Right atrium auricular region (tissue), 2 donors: ENCODE data around the gene GCAT. TPM values are rescaled to one million over a fixed set of nuclear protein-coding genes. Genes with fewer than 3 reads are reported as not detected.
"Not testable (repeated sequence)": the region's sequence is repeated elsewhere in the genome, so short reads cannot be mapped to it uniquely, and the experiment has no call there.

ENCODE experiments used
- DNase-seq: peaks from one replicate; pipeline ENCODE4 v3.0.0-alpha.2; 2019; ENCODE audit warnings: low spot score
- H3K27ac ChIP-seq, 2 donors: fragments of 200-600 bp; sonication (generic); 1 replicate in 1 of 2; 2 replicates in 1 of 2; pipeline ENCODE4 v1.5.1; 2016 to 2019
- H3K27me3 ChIP-seq, 2 donors: fragments of 200-600 bp; sonication (generic); one replicate each; pipeline versions ENCODE4 v1.5.1 to v1.6.0; 2017 to 2019
- H3K36me3 ChIP-seq: fragments of 200-600 bp; sonication (generic); one replicate; pipeline ENCODE4 v1.5.1; 2016
- H3K4me1 ChIP-seq, 2 donors: fragments of 200-600 bp; sonication (generic); one replicate each; pipeline versions ENCODE4 v1.5.1 to v1.6.0; 2017 to 2019
- H3K4me3 ChIP-seq, 2 donors: fragments of 200-600 bp; sonication (generic); 1 replicate in 1 of 2; 2 replicates in 1 of 2; pipeline ENCODE4 v1.5.1; 2017 to 2019; ENCODE audit warnings: mild to moderate bottlenecking in 1 of 2, moderate library complexity in 1 of 2
- H3K9me3 ChIP-seq, 2 donors: fragments of 200-600 bp; sonication (generic); one replicate each; pipeline ENCODE4 v1.5.1; 2019
- CTCF ChIP-seq, 2 donors: fragments of 200-600 bp; sonication (generic); IDR thresholded peaks; one replicate each; pipeline ENCODE4 v1.5.1; 2019; ENCODE audit warnings: antibody characterized with exemption in 2 of 2
- total RNA-seq, 2 donors: library from RNA; depleted of rRNA; stranded (reverse); fragments of >200 nt; gene quantifications; one replicate each; pipeline ENCODE4 v1.1.0, GENCODE V29; 2016

GCAT gene
- total RNA-seq, 2 donors from 2014 or later: 15.7 to 34.2 TPM

DNA sequence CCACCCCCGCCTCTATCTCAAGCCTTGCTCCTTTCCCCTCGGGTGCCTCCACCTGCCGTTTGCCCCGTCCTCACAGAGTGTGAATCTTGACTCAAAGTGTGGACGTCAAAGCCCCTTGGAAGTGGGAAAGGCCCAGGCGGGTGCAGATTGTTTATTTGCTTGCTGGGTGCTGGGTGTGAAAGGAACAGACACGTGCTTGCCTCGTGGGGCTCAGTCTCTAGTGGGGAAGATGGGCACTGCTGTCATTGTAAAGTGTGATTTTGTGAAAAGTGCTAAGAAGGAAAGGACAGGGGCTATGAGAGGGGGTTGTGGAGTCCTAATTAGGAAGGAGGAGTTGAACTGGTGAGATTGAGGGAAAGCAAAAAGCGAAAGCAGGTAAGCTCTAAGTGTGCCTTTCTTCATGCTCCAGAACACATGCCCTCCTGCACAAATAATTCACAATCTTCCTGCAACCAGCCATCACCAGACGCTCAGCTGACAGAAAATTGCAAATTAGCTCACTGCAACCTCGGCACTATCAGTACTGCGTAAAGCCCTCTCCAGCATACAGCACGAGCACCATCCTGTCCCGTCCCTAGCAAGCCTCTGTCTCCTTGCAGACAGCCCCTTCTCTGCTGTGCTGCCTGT, 9.7 kb upstream of the GCAT start:
- Histone ChIP-seq H3K27me3 (no peaks in the 10 kb centered on the region), H3K36me3 (no peaks in the 10 kb centered on the region), H3K4me3 (no peak overlapping the region), H3K9me3 (no peaks in the 10 kb centered on the region), H3K27ac (no peak overlapping the region), H3K4me1 (peaks cover 0 to 12% of the 10 kb centered on the region in 2 donors)
- no peak for TF ChIP-seq CTCF (IDR thresholded peaks at IDR 0.05)
- no peak for DNase-seq

DNA sequence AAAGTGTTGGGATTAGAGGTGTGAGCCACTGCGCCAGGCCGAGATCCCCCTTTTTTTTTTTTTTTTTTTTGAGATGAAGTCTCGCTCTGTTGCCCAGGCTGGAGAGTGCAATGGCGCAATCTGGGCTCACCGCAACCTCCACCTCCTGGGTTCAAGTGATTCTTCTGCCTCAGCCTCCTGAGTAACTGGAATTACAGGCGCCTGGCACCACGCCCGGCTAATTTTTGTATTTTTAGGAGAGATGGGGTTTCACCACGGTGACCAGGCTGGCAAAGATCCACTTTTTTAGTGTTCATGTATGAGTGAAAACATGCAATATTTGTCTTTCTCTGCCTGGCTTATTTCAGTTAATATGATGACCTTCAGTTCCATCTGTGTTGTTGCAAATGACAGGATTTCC, 7.8 kb upstream of the GCAT start:
- H3K4me3 ChIP-seq, H3K27ac ChIP-seq, H3K9me3 ChIP-seq, DNase-seq, H3K27me3 ChIP-seq, H3K36me3 ChIP-seq: not testable (repeated sequence)
- peaks cover 0 to 26% of the 10 kb centered on the region in 2 donors for H3K4me1 ChIP-seq

DNA sequence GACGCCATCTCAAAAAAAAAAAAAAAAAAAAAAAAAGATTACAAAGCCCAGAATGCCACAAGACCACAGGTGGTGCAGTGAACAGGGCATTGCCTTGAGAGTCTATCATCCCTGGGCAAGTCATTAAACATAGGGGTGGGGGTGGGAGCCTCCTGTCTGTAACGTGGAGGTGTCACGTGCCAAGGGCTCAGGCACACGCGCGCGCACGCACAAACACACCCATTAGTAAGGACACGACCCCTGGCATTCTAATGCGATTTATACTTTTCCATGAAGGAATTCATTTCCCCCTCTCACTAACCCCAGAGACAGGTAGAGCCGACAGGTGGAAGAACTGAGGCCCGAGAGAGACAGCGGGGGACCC, 5.8 kb upstream of the GCAT start:
- no peak for DNase-seq
- no peak for TF ChIP-seq CTCF (IDR thresholded peaks at IDR 0.05)
- H3K4me3 ChIP-seq: peak overlapping the region; percentile 45 to 65

DNA sequence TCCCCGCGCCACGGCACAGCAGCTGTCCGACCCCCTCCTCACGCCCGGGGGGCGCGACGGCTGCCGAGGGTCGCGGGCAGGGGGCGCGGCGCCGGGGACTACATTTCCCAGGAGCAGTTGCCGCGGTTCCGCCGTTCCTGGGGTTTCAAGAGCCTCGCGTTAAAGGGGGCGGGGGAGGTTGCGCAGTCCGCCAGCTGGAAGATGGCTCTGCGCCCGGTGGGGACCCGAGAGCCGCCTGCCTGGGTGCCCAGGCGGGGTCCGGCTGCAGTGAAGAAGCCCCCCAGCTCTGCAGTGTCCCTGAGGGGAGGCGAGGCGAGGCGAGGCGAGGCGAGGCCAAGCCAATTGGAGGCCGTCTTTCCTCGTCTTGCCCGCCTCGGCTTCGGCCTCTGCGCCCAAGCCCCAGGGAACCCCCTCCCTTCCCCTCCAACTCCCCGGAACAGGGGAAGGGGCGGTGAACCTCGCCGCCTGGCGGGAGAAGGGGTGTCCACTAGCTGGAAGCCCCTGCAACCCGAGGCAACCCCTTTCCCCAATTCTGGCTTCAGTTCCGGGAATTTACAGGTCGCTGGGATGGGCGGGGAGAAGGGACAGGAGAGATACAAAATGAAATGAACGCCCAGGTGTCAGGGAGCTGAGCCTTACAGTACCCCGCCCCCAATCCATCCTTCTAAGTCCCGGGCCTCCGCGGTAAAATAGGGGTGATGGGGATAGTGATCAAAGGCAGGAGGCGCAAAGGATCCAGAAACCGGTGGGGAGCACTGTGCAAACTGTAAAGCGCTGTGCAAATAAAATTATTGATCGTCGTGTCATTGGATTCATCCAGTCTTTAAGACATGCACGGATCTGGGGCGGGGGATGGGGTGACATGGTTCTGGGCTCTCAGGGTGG, 5.2 kb upstream of the GCAT start:
- no peak for TF ChIP-seq CTCF (IDR thresholded peaks at IDR 0.05)
- peak overlapping the region; percentile 64 to 68 for H3K27ac ChIP-seq
- H3K4me1 ChIP-seq: peaks cover 0 to 50% of the 10 kb centered on the region in 2 donors
- no peaks in the 10 kb centered on the region for H3K27me3 ChIP-seq
- H3K4me3 ChIP-seq: peak overlapping the region; percentile 45 to 65
- H3K9me3 ChIP-seq: no peaks in the 10 kb centered on the region
- DNase-seq: no peak
- H3K36me3 ChIP-seq: no peaks in the 10 kb centered on the region

More for the DNA sequence above, 5.8 kb upstream of the GCAT start:
- Histone ChIP-seq H3K9me3 (no peaks in the 10 kb centered on the region), H3K27me3 (no peaks in the 10 kb centered on the region), H3K27ac (peak overlapping the region; percentile 64 to 68), H3K36me3 (no peaks in the 10 kb centered on the region), H3K4me1 (peaks cover 0 to 44% of the 10 kb centered on the region in 2 donors)

DNA sequence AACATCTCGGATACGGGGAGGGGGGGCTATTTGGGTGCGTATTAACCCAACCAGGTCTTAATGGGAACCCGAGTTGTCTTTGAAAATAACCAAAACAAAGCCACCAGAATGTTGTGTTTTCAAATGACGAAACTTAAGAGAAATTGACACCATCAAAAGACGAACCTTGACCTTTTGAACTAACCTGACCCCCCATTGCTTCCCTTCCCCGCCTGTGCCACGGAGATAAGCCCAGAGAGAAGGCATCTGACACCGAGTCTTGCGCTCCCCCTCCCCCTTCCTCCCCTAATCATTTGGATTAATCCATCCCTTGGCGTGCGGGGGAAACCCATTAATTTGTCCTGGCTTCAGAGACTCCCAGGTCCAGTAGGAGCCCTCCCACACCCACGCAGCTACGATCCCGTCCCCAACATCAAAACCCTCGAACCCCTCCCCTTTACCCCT, 4.5 kb upstream of the GCAT start:
- TF ChIP-seq CTCF (IDR thresholded peaks at IDR 0.05): no peak

GRCh38 chr22:37803639-37804351, 3.9 kb upstream of the GCAT start:
- TF ChIP-seq CTCF (IDR thresholded peaks at IDR 0.05): no peak
- Histone ChIP-seq H3K27me3 (no peaks in the 10 kb centered on the region), H3K36me3 (no peaks in the 10 kb centered on the region), H3K4me1 (peaks cover 0 to 58% of the 10 kb centered on the region in 2 donors), H3K4me3 (no peak overlapping the region), H3K27ac (no peak overlapping the region), H3K9me3 (no peaks in the 10 kb centered on the region)
- no peak for DNase-seq

More for the DNA sequence above, 4.5 kb upstream of the GCAT start:
- Histone ChIP-seq H3K27me3 (no peaks in the 10 kb centered on the region), H3K9me3 (no peaks in the 10 kb centered on the region), H3K4me1 (peaks cover 0 to 53% of the 10 kb centered on the region in 2 donors), H3K27ac (peak overlapping the region in 1 of 2 donors; percentile 68), H3K36me3 (no peaks in the 10 kb centered on the region), H3K4me3 (peak overlapping the region; percentile 45 to 65)
- DNase-seq: no peak
